HG03558 (cell line): ENCODE results near the gene HIVEP1.

Experiments used
- ATAC-seq: cut with Tn5 transposase; IDR thresholded peaks from one replicate; pipeline ENCODE4 v1.9.1; 2021; ENCODE audit warnings: moderate number of reproducible peaks; ENCODE audit not compliant: unreplicated experiment; ENCODE audit errors: extremely low read depth

HIVEP1 gene

GRCh38 chr6:12037798-12038197 lies 25.7 kb downstream of the HIVEP1 start:
- no peak for ATAC-seq

GRCh38 chr6:12039540-12040459 lies 27.7 kb downstream of the HIVEP1 start:
- ATAC-seq, result no peak

- ATAC-seq, result no peak
These were observed 35.2 kb downstream of the HIVEP1 start for GRCh38 chr6:12047304-12047703.

- ATAC-seq, result no peak
These were observed 35.8 kb downstream of the HIVEP1 start for GRCh38 chr6:12047792-12048432.

GRCh38 chr6:12048609-12049008 lies 36.5 kb downstream of the HIVEP1 start:
- no peak for ATAC-seq

GRCh38 chr6:12049165-12049564 lies 37.1 kb downstream of the HIVEP1 start:
- no peak for ATAC-seq

- ATAC-seq, result peak; percentile 66
These were observed 39.8 kb downstream of the HIVEP1 start for GRCh38 chr6:12051861-12052368.

- ATAC-seq, result no peak
These were observed 46.3 kb downstream of the HIVEP1 start for GRCh38 chr6:12058172-12058961.

GRCh38 chr6:12060780-12061609 lies 48.9 kb downstream of the HIVEP1 start:
- peak; percentile 46 for ATAC-seq

GRCh38 chr6:12062605-12063004 lies 50.5 kb downstream of the HIVEP1 start:
- no peak for ATAC-seq

- no peak for ATAC-seq
These were observed 52.0 kb downstream of the HIVEP1 start for GRCh38 chr6:12064131-12064530.

GRCh38 chr6:12064538-12065071 lies 52.5 kb downstream of the HIVEP1 start:
- no peak for ATAC-seq

- ATAC-seq, result no peak
These were observed 53.4 kb downstream of the HIVEP1 start for GRCh38 chr6:12065321-12066140.

GRCh38 chr6:12066297-12066696 lies 54.2 kb downstream of the HIVEP1 start:
- no peak for ATAC-seq

- ATAC-seq, result no peak
These were observed 56.9 kb downstream of the HIVEP1 start for GRCh38 chr6:12068899-12069557.

- ATAC-seq, result no peak
These were observed 57.9 kb downstream of the HIVEP1 start for GRCh38 chr6:12069891-12070529.

GRCh38 chr6:12071064-12071615 lies 59.0 kb downstream of the HIVEP1 start:
- no peak for ATAC-seq
